ENCODE measurements around the gene CPLX4.
"Not testable (repeated sequence)": the region's sequence is repeated elsewhere in the genome, so short reads cannot be mapped to it uniquely, and the experiment has no call there.

Gene CPLX4

GRCh38 chr18:59262243-59262642 lies 56.2 kb downstream of the CPLX4 start:
- H3K27ac ChIP-seq (ENCODE audit: extremely low read depth, low read depth, low read length); H3K4me3 ChIP-seq (ENCODE audit: low read depth, low read length); H3K36me3 ChIP-seq (ENCODE audit: control insufficient read depth in 2 of 2, insufficient read depth in 1 of 2, low read length in 2 of 2); H3K9me3 ChIP-seq (ENCODE audit: control insufficient read depth, insufficient read depth, low read depth, low read length); POLR2A ChIA-PET; H3K4me1 ChIP-seq (ENCODE audit: control insufficient read depth, insufficient read depth, low read length): not testable (repeated sequence)
- TF ChIP-seq, protein P1, sequence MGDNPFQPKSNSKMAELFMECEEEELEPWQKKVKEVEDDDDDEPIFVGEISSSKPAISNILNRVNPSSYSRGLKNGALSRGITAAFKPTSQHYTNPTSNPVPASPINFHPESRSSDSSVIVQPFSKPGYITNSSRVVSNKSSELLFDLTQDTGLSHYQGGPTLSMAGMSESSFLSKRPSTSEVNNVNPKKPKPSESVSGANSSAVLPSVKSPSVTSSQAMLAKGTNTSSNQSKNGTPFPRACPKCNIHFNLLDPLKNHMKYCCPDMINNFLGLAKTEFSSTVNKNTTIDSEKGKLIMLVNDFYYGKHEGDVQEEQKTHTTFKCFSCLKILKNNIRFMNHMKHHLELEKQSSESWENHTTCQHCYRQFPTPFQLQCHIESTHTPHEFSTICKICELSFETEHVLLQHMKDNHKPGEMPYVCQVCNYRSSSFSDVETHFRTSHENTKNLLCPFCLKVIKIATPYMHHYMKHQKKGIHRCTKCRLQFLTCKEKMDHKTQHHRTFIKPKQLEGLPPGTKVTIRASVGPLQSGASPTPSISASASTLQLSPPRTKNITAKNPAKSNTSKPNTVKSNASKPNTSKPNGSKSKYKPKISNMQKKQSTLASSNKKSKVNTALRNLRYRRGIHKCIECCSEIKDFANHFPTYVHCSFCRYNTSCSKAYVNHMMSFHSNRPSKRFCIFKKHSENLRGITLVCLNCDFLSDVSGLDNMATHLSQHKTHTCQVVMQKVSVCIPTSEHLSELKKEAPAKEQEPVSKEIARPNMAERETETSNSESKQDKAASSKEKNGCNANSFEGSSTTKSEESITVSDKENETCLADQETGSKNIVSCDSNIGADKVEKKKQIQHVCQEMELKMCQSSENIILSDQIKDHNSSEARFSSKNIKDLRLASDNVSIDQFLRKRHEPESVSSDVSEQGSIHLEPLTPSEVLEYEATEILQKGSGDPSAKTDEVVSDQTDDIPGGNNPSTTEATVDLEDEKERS (tag by site-specific recombination; IDR thresholded peaks at IDR 0.05): peak; percentile 78
- TF ChIP-seq, protein P2, sequence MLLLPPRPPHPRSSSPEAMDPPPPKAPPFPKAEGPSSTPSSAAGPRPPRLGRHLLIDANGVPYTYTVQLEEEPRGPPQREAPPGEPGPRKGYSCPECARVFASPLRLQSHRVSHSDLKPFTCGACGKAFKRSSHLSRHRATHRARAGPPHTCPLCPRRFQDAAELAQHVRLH (tag by site-specific recombination; IDR thresholded peaks at IDR 0.05): peak; percentile 35; the same call in 1 of the 2 replicates
- TF ChIP-seq ZNF146 (tag by site-specific recombination; IDR thresholded peaks at IDR 0.05) (peak; percentile 89), SCRT2 (tag by site-specific recombination; IDR thresholded peaks at IDR 0.05) (0 out of 2 replicates have a peak, but pooled peaks have one; percentile 2)
- CTCF ChIA-PET: interaction anchor here (0.7 kb wide), 1 partner anchor 140 kb away, joined by 3 read pairs; no protein-coding TSS in a partner anchor

DNA sequence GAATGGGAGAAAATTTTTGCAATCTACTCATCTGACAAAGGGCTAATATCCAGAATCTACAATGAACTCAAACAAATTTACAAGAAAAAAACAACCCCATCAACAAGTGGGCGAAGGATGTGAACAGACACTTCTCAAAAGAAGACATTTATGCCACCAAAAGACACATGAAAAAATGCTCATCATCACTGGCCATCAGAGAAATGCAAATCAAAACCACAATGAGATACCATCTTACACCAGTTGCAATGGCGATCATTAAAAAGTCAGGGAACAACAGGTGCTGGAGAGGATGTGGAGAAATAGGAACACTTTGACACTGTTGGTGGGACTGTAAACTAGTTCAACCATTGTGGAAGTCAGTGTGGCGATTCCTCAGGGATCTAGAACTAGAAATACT lies 56.6 kb downstream of the CPLX4 start:
- H3K36me3 ChIP-seq (ENCODE audit: control insufficient read depth in 2 of 2, insufficient read depth in 1 of 2, low read length in 2 of 2); H3K9me3 ChIP-seq (ENCODE audit: control insufficient read depth, insufficient read depth, low read depth, low read length); H3K27ac ChIP-seq (ENCODE audit: extremely low read depth, low read depth, low read length); POLR2A ChIA-PET; H3K4me1 ChIP-seq (ENCODE audit: control insufficient read depth, insufficient read depth, low read length); H3K4me3 ChIP-seq (ENCODE audit: low read depth, low read length): not testable (repeated sequence)
- CTCF ChIA-PET: interaction anchor here (0.7 kb wide), 1 partner anchor 141 kb away, joined by 3 read pairs; no protein-coding TSS in a partner anchor
- peak; percentile 82 for TF ChIP-seq SCRT1 (tag by site-specific recombination; IDR thresholded peaks at IDR 0.05; ENCODE audit: borderline replicate concordance)
- TF ChIP-seq SCRT2 (tag by site-specific recombination; IDR thresholded peaks at IDR 0.05): peak; percentile 88

GRCh38 chr18:59255491-59255890 lies 63.0 kb downstream of the CPLX4 start:
- H3K9me3 ChIP-seq (ENCODE audit: control insufficient read depth, insufficient read depth, low read depth, low read length); H3K36me3 ChIP-seq (ENCODE audit: control insufficient read depth in 2 of 2, insufficient read depth in 1 of 2, low read length in 2 of 2); CTCF ChIA-PET; H3K4me1 ChIP-seq (ENCODE audit: control insufficient read depth, insufficient read depth, low read length); H3K27ac ChIP-seq (ENCODE audit: extremely low read depth, low read depth, low read length); POLR2A ChIA-PET; H3K4me3 ChIP-seq (ENCODE audit: low read depth, low read length): not testable (repeated sequence)

GRCh38 chr18:59249199-59249774 lies 69.2 kb downstream of the CPLX4 start:
- Histone ChIP-seq H3K36me3 (ENCODE audit: control insufficient read depth in 2 of 2, insufficient read depth in 1 of 2, low read length in 2 of 2) (no peaks in the 10 kb centered on the region), H3K27ac (ENCODE audit: extremely low read depth, low read depth, low read length) (no peak overlapping the region), H3K4me1 (ENCODE audit: control insufficient read depth, insufficient read depth, low read length) (no peaks in the 10 kb centered on the region; the same call in 1 of the 2 replicates), H3K4me3 (ENCODE audit: low read depth, low read length) (no peak overlapping the region), H3K9me3 (ENCODE audit: control insufficient read depth, insufficient read depth, low read depth, low read length) (no peaks in the 10 kb centered on the region)
- POLR2A ChIA-PET: interaction anchor here (1.2 kb wide), 1 partner anchor 153 kb away, joined by 7 read pairs; no protein-coding TSS in a partner anchor
- CTCF ChIA-PET: interaction anchor here (0.5 to 5.3 kb wide), 71 partner anchors 9 to 1716 kb away, joined by 3 to 218 read pairs (median 4); partner anchors contain the start of gene RAX
- no peak for TF ChIP-seq ZNF513 (tag by site-specific recombination; IDR thresholded peaks at IDR 0.05)
- no peak for TF ChIP-seq ZNF10 (tag by site-specific recombination; IDR thresholded peaks at IDR 0.05)
- peak; percentile 81 for TF ChIP-seq ZNF654 (tag by site-specific recombination; IDR thresholded peaks at IDR 0.05; ENCODE audit: low read depth)
- peak; percentile 48; the same call in 1 of the 2 replicates for TF ChIP-seq CTCF (tag by site-specific recombination; IDR thresholded peaks at IDR 0.05)
